ENCODE results near the gene FGF22.

The FGF22 gene

GRCh38 chr19:652467-653389 is 13.0 kb downstream of the FGF22 start:
- Histone ChIP-seq H3K4me3 (ENCODE audit: low read length) (no peak overlapping the region), H4K20me1 (ENCODE audit: insufficient read depth, low read length) (peaks cover 57% of the 10 kb centered on the region), H3K9me2 (replicated peaks; ENCODE audit: insufficient read depth, low read length) (no peaks in the 10 kb centered on the region), H3F3A (ENCODE audit: insufficient read depth, low read length) (no peaks in the 10 kb centered on the region), H3K4me2 (ENCODE audit: low read depth, low read length) (no peak overlapping the region), H3K36me3 (replicated peaks; ENCODE audit: insufficient read depth, low read length) (peaks cover 58% of the 10 kb centered on the region), H2AFZ (ENCODE audit: low read length) (no peak overlapping the region), H3K9ac (ENCODE audit: low read length) (no peak overlapping the region), H3K79me2 (ENCODE audit: low read length) (peaks cover 86% of the 10 kb centered on the region), H3K9me3 (replicated peaks; ENCODE audit: insufficient read depth, low read length) (no peaks in the 10 kb centered on the region), H3K27me3 (replicated peaks; ENCODE audit: insufficient read depth, low read length) (no peaks in the 10 kb centered on the region), H3K4me1 (ENCODE audit: low read length) (no peaks in the 10 kb centered on the region), H3K27ac (ENCODE audit: low read length) (no peak overlapping the region)
- no peak for DNase-seq
- TF ChIP-seq EZH2 (optimal IDR thresholded peaks at IDR 0.05; ENCODE audit: low read depth, low read length) (no peak), EZH2phosphoT487 (IDR thresholded peaks at IDR 0.05; ENCODE audit: low read length) (no peak), CTCF (IDR thresholded peaks at IDR 0.05; ENCODE audit: low read length) (no peak)

GRCh38 chr19:653425-653824 is 13.7 kb downstream of the FGF22 start:
- no peak for DNase-seq
- no peaks in the 10 kb centered on the region for H3F3A ChIP-seq (ENCODE audit: insufficient read depth, low read length)
- no peaks in the 10 kb centered on the region for H3K27me3 ChIP-seq (replicated peaks; ENCODE audit: insufficient read depth, low read length)
- no peaks in the 10 kb centered on the region for H3K9me2 ChIP-seq (replicated peaks; ENCODE audit: insufficient read depth, low read length)
- H3K79me2 ChIP-seq (ENCODE audit: low read length): peaks cover 93% of the 10 kb centered on the region
- H4K20me1 ChIP-seq (ENCODE audit: insufficient read depth, low read length): peaks cover 64% of the 10 kb centered on the region
- no peak overlapping the region for H2AFZ ChIP-seq (ENCODE audit: low read length)
- no peak overlapping the region for H3K27ac ChIP-seq (ENCODE audit: low read length)
- H3K36me3 ChIP-seq (replicated peaks; ENCODE audit: insufficient read depth, low read length): peaks cover 61% of the 10 kb centered on the region
- no peaks in the 10 kb centered on the region for H3K4me1 ChIP-seq (ENCODE audit: low read length)
- H3K4me3 ChIP-seq (ENCODE audit: low read length): no peak overlapping the region
- TF ChIP-seq EZH2phosphoT487 (IDR thresholded peaks at IDR 0.05; ENCODE audit: low read length) (no peak), EZH2 (optimal IDR thresholded peaks at IDR 0.05; ENCODE audit: low read depth, low read length) (no peak), CTCF (IDR thresholded peaks at IDR 0.05; ENCODE audit: low read length) (no peak)
- no peaks in the 10 kb centered on the region for H3K9me3 ChIP-seq (replicated peaks; ENCODE audit: insufficient read depth, low read length)
- H3K4me2 ChIP-seq (ENCODE audit: low read depth, low read length): no peak overlapping the region
- no peak overlapping the region for H3K9ac ChIP-seq (ENCODE audit: low read length)

- H3K79me2 ChIP-seq (ENCODE audit: low read length): peaks cover 98% of the 10 kb centered on the region
- no peak for DNase-seq
- H3K9me2 ChIP-seq (replicated peaks; ENCODE audit: insufficient read depth, low read length): no peaks in the 10 kb centered on the region
- no peak overlapping the region for H3K27ac ChIP-seq (ENCODE audit: low read length)
- H3K9me3 ChIP-seq (replicated peaks; ENCODE audit: insufficient read depth, low read length): no peaks in the 10 kb centered on the region
- H3K4me3 ChIP-seq (ENCODE audit: low read length): no peak overlapping the region
- peaks cover 10% of the 10 kb centered on the region for H3F3A ChIP-seq (ENCODE audit: insufficient read depth, low read length)
- H3K4me2 ChIP-seq (ENCODE audit: low read depth, low read length): no peak overlapping the region
- H2AFZ ChIP-seq (ENCODE audit: low read length): no peak overlapping the region
- H4K20me1 ChIP-seq (ENCODE audit: insufficient read depth, low read length): peaks cover 84% of the 10 kb centered on the region
- H3K36me3 ChIP-seq (replicated peaks; ENCODE audit: insufficient read depth, low read length): peaks cover 50% of the 10 kb centered on the region
- H3K9ac ChIP-seq (ENCODE audit: low read length): no peak overlapping the region
- H3K4me1 ChIP-seq (ENCODE audit: low read length): peaks cover 12% of the 10 kb centered on the region
- TF ChIP-seq EZH2phosphoT487 (IDR thresholded peaks at IDR 0.05; ENCODE audit: low read length) (no peak), EZH2 (optimal IDR thresholded peaks at IDR 0.05; ENCODE audit: low read depth, low read length) (no peak), CTCF (IDR thresholded peaks at IDR 0.05; ENCODE audit: low read length) (no peak)
- no peaks in the 10 kb centered on the region for H3K27me3 ChIP-seq (replicated peaks; ENCODE audit: insufficient read depth, low read length)
Measured at GRCh38 chr19:655691-656090, 16.0 kb downstream of the FGF22 start.

All from MM.1S (cell line).